HG02885 (cell line): Measurements from ENCODE around the gene JPT2.
"Not testable (repeated sequence)": the region's sequence is repeated elsewhere in the genome, so short reads cannot be mapped to it uniquely, and the experiment has no call there.

Experiments used
- ATAC-seq: cut with Tn5 transposase; IDR thresholded peaks from one replicate; pipeline ENCODE4 v1.9.1; 2021; ENCODE audit warnings: mild to moderate bottlenecking; ENCODE audit not compliant: unreplicated experiment, poor library complexity

Gene JPT2

DNA sequence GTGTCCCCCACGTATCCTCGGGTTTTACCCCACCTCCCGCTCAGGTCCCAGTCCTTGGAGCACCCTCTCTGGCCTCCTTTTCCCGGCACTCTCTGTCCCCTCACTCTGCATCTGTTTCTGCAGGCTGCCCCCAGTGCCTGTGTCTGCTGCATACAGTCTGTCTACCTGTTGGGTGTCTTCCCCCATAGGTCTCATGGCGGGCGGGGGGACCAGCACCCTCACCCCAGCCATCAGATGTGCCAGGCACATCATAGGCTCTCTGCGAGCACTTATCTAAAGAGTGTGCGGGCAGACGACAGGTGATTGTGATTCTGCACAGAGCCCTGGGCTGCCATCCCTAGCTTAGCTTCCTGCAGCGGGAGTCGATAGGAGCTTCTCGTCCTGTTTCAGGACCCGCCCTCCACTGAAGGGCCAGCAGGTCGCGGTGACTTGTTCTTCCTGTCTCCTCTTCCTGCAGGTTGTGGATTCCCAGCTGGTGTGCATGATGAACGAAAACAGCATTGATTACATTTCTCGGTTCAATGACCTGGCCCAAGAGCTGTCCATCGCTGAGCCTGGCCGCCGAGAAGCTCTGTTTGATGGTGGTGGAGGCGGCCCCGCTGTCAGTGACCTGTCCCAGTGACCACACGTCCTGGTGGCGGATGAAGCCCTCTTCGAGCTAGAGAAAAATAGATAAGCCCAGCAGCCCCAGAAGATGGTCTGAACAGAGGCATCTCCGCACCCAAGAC lies 4.5 kb upstream of the JPT2 start:
- ATAC-seq: no peak

DNA sequence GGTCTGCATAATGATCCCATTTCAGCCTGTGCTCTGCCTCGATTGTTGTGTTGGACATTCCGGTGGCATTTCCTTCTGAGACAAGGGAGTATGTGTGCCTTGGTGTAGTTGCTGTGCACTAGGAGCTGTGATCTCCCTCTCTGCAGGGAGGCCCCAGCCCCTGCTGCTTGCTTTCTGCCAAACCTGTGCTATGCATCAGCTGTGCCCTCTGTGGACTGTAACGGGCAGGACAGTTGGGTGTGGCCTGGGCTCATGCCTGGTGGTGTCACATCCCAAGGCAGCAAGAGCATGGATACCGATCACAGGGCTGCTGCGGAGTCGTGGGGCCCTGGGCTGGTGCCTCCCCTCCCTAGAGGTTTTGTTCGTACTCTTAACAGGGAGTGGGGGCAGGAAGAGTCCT lies 3.8 kb upstream of the JPT2 start:
- no peak for ATAC-seq

DNA sequence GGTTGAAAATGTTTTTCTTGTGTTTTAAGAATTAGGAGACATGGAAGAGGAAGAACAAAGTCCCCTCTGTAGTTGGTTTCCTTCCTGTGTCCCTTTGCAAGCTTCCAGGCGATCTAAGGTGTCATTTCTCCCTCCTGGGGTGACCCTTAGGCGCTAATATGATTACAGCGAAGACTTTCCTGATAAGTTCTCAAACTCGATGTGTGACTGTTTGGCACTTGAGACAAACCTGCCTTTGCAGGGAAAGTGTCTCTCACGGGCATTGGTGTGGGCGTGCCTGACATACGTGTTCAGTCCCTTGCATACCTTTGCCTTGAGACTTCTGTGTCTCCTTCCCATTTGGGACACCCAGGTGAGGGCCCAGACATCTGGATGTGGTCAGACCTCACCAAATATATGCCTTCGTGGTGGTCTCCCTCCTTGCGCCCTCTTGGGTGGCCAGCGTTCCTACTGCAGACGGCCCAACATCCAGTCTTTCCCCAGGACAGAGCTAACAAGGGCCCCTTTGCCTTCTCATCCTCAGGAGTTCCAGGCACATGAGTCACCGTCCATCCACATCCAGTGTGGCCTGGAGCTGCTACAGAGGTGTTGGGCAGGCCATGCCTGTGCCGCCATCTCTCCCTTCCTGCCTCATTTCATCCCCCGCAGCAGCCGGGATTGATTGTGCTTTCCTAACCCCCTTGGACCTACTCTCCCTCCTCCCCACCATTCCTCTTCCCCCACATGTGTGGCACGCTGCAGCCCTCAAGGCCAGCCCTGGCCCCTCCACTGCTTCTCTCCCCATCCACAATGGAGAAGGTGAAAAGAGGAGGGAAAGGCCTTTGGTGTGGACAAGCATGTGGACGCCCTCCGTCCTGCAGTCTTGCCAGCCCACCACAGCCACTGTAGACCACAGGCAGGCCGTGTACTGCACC lies 3.1 kb upstream of the JPT2 start:
- ATAC-seq: no peak

DNA sequence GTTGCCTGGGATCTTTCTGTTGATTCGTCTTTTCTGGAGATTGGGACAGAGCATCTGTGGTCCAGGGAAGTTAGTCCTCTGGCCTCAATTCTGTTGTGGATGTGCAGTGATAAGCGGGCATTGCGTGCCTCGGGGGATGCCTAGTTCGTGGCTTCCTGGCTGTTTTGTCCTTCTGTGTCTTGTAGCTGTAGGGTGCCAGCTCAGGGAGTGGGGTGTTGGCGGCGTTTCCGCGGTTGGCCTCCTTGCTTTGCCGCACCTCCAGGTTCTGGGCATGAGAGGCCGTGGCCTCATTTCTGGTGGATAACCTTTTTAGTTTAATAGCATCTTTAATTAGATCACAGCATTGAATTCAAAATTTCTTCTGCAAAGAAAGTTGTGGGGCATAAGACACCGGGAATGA lies 1.4 kb upstream of the JPT2 start:
- ATAC-seq: no peak

DNA sequence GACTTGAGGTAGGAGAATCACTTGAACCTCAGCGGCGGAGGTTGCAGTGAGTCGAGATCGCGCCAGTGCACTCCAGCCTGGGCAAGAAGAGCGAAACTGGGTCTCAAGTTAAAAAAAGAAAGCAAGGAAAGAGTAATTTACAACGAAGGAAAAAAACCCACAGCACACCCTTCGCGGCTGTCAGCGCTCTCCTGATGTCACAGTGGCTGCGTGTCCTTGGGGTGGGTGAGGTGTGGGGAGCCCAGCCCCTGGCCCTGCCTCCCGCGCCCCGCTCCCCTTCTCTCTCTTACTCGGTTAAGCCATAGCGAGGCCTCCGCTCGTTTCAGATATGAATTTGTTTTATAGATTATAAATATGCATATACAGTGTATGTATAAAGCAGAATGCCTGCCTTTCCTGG lies 740 bp upstream of the JPT2 start:
- ATAC-seq: no peak

DNA sequence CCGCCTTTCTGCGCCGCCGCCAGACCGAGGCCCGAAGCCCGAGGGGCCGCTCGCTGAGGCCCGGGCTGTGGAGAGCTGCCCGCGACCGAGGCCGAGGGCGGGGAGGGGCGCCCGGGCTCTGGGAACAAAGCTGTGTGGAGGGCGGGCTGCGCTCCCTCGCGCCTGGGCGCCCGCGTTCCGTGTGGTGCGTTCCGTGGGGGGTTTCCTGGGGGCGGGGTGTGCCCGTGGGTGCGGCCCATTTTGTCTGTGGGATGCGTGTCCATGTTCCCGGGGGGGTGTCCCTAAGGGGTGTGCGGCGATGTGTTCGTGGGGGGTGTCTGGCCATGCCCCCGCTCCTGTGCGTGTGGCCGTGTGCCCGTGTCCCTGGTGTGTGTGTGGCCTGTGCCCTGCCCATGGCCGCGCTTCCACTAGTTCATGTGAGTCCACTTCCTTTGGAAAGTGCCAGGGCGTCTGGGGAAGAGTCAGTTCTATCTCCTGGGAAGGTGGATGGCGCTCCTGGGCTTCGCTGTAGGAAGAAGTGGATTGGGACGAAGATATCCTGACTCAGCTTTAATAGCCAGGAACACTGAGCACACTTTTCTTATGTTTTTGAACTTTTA lies 520 bp downstream of the JPT2 start:
- peak; percentile 12 for ATAC-seq

DNA sequence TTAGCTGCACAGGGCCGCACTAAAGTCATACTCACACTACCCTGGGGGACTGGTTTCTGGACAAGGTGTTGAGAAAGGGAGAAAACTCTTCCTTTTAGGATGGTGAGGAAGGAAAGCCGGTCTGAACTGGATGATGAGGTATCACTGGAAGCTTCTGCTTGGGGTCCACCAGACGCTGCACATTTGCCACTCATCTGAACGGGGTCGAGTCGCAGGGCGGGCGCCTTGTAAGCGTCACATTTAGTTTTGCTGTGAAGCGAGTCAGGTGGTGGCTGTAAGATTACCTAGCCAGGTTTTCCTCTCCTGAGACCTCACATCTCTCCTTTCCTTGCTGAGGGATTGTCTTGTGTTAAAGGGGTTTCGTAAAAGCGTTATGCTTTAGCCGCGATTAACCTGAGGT lies 2.3 kb downstream of the JPT2 start:
- ATAC-seq: no peak

DNA sequence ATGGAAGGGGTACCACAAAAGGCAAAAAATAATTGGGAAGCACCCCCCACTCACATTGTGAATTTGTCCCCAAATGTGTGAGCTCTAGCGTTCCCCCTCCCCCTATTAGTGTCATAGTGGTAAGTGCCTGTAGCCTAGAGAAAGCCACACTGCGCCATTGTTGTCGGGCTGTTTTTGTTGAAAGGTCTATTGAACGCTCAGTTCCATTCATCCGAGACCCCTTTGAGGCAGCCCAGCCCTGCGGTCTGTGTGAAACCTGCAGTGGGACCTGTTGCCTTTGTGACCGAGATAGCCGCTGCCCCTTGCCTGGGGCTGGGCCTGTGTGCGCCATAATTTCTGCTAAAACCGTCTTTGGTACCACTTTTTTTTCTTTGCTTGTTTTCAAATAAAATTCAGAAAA lies 3.0 kb downstream of the JPT2 start:
- ATAC-seq: no peak

DNA sequence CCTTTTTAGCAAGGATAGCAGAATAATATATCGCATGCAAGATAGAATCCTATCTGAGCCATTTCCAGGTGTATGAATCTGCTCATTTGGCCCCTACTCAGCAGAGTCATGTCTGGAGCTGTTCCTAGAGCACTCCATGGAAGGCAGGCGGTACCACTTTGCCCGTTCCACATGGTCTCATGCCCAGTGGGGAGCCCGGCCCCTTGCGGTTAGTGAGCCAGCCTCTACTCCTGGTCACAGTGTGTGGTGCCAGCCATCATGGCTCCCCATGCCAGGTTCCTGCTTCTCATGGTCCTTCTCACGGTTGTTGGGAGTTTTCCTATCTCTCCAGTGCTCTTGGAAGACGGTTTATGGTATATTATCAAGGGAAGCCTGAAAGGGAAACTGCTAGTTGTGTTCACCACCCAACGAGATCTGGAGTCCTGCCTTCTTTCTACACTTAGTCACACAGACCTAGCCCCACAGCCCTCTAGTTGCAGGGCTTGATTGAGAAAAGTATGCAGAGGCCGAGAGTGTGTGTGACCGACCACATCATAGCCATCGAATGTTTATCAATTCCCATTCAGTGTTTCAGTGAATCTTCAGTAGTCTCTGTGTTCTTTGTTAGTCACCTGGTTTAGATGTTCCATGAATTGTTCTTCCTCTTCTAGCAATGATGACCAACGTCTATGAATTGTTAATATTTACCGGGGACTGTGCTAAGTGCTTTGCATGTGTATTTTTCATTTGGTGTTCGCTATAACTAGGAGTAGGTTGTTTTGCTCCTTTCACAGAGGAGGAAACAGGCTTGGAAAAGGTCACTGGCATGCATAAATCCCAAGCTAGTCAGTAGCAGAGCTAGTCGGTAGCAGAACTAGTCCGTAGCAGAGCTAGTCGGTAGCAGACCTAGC lies 9.6 kb downstream of the JPT2 start:
- ATAC-seq: no peak

DNA sequence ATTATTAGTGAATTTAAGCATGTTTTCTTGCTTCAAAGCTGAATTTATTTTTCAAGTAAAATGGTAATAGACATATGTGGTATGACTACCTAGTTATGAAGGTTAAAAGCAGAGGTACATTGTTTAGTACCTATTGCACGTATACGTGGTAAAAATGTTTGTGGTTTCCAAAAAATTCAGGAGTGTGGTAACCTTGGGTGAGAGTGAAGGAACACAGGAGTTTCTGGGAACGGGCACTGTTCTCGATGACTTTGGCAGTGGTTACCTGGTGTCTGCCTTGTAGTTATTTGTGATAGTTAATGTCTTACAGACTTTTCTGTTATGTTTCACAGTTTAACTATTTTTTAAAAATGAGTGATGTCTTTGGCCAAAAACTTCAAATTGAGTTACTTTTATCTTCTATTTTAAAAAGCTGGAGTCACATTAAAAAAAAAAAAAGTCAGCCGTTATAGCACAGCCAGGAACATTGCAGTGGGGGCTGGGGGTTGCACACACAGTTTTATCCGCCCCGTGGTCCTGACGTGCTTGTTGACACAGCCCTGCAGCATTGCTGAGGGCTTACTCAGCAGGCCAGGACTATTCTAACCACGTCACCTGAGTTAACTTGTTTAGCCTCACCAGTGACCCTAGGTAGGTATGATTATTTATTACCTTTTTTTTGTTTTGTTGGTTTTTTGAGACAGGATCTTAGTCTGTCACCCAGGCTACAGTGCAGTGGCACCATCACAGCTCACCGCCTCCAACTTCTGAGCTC lies 10.9 kb downstream of the JPT2 start:
- ATAC-seq: no peak

DNA sequence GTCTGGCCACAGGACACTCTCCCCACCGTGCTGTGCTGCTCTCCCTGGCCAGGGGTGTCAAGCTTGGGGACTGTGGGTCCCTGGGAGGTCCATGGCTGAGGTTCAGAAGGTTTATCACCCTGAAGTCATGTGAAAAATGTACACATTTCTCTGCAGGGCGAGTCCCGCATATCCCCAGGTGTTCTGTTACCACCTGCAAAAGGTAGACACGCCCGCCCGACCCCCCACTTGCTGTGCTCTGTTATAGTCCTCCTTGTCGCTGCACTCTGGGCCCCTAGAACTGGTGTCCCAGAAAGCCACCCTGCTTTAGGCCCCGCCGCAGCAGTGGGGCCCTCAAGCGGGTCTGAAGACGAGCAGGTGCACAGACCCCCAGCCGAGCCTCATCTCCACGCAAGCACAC lies 11.8 kb downstream of the JPT2 start:
- ATAC-seq: no peak

DNA sequence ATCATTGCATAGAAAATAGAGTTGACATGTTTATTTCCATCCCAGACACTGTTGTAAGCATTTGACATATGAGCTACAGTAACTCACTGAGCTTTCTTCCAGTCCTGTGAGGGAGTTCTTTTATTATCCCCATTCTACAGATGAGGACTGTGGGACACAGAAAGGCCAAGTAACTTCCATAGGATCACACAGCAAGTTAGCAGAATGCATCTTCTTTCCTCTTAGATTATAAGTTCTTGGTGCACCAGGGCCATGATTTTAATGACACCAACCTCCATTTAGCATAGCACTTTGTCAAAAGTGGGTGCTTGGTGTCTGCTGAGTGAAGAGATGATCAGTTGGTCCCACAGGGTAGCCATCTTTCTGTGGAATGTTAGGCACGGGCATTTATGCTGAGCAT lies 12.7 kb downstream of the JPT2 start:
- ATAC-seq: no peak

DNA sequence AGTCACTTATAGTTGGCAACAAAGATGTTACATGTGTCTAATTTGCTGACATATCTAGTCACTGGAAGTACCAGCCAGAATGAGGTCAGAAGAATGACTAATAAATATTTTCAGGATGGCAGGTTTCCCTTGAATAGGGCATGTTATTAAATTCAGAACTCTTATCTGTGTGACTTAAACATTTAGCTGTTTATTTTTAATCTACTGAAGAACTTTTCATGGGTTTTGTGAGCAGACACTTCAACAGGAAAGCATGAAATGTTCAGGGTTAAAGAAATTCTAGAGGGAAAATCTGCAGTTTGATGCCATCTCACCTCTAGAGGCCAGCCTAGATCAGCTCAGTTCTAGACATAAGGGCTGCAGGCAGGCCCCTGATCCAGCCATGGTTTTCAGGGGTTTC lies 13.2 kb downstream of the JPT2 start:
- no peak for ATAC-seq

DNA sequence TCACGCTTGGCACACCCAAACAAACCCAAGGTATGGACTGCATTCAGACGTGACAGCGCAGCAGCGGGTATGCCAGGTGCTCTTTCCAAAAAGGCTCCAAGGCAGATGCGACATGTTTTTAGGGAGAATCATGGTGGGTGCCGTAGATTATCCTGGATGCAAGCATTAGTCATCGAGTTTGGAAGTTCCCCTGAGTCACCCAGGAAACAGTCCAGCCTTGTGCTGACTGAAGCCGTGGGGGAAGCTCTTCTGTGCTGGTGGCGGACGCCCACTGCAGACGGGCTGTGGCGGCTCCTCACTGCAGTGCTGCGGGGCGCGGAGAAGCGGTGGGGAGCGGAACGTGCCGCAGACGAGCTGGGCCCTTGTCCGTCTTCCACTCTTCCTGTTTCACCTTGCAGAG lies 13.9 kb downstream of the JPT2 start:
- ATAC-seq: no peak

DNA sequence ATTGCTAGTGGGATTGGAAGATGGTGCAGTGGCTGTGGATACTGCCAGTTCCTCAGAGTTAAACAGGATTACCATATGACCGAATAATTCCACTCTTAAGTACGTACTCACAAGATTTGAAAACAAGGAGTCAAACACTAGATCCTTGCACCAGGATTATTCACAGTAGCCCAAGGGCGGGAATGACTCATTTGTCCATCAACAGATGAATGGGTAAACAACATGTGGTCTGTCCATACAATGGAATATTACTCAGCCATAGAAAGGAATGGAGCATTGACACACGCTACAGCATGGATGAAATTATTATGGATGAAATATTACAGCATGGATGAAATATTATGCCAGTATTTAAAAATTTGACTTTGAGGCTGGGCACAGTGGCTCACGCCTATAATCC lies 18.8 kb downstream of the JPT2 start:
- ATAC-seq: no peak

DNA sequence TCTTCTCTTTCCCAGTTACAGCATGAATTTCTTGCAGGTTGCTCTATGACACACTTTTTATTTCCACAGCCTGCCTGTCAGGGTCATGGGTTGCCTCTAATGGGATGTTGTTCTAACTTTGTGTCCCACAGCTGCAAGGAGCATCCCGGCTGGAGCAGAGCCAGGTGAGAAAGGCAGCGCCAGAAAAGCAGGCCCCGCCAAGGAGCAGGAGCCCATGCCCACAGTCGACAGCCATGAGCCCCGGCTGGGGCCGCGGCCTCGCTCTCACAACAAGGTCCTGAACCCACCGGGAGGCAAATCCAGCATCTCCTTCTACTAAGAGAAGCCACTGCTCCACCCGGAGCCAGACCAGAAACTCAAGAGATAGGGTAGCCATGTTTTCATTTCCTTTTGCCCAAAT lies 20.6 kb downstream of the JPT2 start:
- ATAC-seq: no peak

DNA sequence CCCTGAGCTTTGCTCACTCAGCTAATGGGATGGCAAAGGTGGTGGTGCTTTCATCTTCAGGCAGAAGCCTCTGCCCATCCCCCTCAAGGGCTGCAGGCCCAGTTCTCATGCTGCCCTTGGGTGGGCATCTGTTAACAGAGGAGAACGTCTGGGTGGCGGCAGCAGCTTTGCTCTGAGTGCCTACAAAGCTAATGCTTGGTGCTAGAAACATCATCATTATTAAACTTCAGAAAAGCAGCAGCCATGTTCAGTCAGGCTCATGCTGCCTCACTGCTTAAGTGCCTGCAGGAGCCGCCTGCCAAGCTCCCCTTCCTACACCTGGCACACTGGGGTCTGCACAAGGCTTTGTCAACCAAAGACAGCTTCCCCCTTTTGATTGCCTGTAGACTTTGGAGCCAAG lies 22.2 kb downstream of the JPT2 start:
- no peak for ATAC-seq

DNA sequence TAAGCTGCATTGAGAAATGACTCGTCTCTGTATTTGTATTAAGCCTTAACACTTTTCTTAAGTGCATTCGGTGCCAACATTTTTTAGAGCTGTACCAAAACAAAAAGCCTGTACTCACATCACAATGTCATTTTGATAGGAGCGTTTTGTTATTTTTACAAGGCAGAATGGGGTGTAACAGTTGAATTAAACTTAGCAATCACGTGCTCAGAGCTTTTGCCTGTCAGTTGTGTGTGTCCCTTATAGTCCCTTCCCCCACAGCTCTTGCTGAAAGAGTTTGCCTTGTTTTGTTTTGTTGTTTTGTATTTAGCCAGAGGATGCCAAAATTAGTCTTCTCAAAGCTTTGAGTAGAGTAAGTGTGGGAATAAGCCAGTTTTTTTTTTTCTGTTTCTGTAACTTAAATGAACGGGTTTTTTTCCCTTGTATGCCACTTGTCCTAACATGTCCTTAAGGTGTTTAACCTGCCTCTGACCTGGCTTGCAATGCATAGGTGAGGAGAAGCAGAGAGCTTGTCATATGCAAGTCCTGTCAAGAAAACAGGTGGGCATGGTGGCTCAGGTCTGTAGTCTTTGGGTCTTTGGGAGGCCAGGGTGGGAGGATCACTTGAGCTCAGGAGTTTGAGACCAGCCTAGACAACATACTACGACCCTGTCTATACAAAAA lies 23.3 kb downstream of the JPT2 start:
- no peak for ATAC-seq

DNA sequence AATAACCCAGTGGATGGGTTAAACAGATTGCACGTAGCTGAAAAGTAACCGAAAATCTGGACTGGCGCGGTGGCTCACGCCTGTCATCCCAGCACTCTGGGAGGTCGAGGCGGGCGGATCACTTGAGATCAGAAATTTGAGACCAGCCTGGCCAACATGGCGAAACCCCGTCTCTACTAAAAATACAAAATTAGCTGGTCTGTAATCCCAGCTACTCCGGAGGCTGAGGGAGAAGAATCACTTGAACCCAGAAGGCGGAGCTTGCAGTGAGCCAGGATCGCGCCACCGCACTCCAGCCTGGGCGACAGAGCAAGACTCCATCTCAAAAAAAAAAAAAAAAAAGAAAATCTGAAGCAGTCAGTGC lies 27.2 kb downstream of the JPT2 start:
- not testable (repeated sequence) for ATAC-seq
